BLaER1 (cell line): ENCODE measurements around the gene NT5C2.
"Not testable (repeated sequence)": the region's sequence is repeated elsewhere in the genome, so short reads cannot be mapped to it uniquely, and the experiment has no call there.

Source experiments
- H3K27ac ChIP-seq: shearing (Covaris generic); formaldehyde crosslinking; 2 replicates; pipeline ENCODE4 v1.8.1; 2022
- H3K27me3 ChIP-seq: shearing (Covaris generic); formaldehyde crosslinking; 2 replicates; pipeline ENCODE4 v1.8.1; 2022
- H3K36me3 ChIP-seq: shearing (Covaris generic); formaldehyde crosslinking; 2 replicates; pipeline ENCODE4 v1.8.1; 2022
- H3K4me1 ChIP-seq: shearing (Covaris generic); formaldehyde crosslinking; 2 replicates; pipeline ENCODE4 v1.8.1; 2022
- H3K4me2 ChIP-seq: shearing (Covaris generic); formaldehyde crosslinking; 2 replicates; pipeline ENCODE4 v1.8.1; 2022
- H3K4me3 ChIP-seq: shearing (Covaris generic); formaldehyde crosslinking; 2 replicates; pipeline ENCODE4 v1.8.1; 2022
- H3K9ac ChIP-seq: shearing (Covaris generic); formaldehyde crosslinking; 2 replicates; pipeline ENCODE4 v1.8.1; 2022
- H3K9me3 ChIP-seq: shearing (Covaris generic); formaldehyde crosslinking; 2 replicates; pipeline ENCODE4 v1.8.1; 2022
- H4K20me1 ChIP-seq: shearing (Covaris generic); formaldehyde crosslinking; 2 replicates; pipeline ENCODE4 v1.8.1; 2022
- Cebpa-rat ChIP-seq: shearing (Covaris generic); IDR thresholded peaks from 2 replicates; pipeline ENCODE4 v1.8.1; 2022

NT5C2 gene

DNA sequence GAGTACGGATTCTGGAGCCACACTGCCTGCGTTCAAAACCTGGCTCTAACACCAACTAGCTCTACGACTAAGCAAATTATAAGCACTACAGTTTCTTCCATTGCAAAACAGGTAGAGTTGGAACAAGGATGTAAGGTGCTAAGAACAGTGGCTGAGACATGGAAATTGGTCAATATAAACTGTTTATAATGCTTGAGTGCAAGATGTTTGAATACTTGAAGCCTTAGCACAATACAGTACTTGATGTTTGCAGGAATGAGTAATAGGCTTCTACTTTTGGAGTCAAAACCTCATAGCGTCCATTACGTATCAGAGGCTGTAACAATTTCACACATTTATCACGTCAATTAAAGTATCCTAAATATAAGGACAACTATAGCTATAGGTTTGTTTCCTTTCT is 6.9 kb downstream of the NT5C2 start:
- Histone ChIP-seq H3K4me1 (peaks cover 95% of the 10 kb centered on the region), H3K4me3 (no peak overlapping the region), H3K9me3 (no peaks in the 10 kb centered on the region), H3K36me3 (peaks cover 24% of the 10 kb centered on the region; the same call in 1 of the 2 replicates), H3K4me2 (peak overlapping the region; percentile 78), H4K20me1 (peaks cover 49% of the 10 kb centered on the region), H3K9ac (peak overlapping the region; percentile 45), H3K27ac (peak overlapping the region; percentile 82), H3K27me3 (no peaks in the 10 kb centered on the region)
- no peak for TF ChIP-seq Cebpa-rat

DNA sequence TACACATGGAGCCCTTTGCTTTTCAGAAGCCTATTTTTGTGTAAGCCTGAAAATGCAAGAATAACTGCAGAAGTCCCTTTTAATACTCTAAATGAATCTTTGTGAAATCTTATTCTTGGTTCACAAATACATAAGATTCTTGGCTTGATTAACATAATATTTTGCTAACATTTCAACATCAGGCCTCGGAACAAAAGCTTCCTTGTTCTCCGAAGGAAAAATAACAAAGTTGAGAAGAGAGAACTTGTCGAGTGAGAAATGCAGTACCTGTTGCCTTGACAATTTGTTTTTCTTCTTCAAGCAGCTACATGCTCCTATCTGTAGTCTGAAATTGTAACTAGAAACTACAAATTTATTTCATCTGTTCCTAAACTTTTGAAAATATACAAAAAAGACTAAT is 8.5 kb downstream of the NT5C2 start:
- TF ChIP-seq Cebpa-rat, result no peak
- H3K9me3 ChIP-seq, result no peaks in the 10 kb centered on the region
- peaks cover 34% of the 10 kb centered on the region for H4K20me1 ChIP-seq
- H3K4me1 ChIP-seq, result peaks cover 94% of the 10 kb centered on the region
- peaks cover 29% of the 10 kb centered on the region; the same call in 1 of the 2 replicates for H3K36me3 ChIP-seq
- peak overlapping the region; percentile 68 for H3K9ac ChIP-seq
- peak overlapping the region; percentile 82 for H3K27ac ChIP-seq
- 0 out of 2 replicates have a peak overlapping the region, but pooled peaks have one; percentile 12 for H3K4me3 ChIP-seq
- peak overlapping the region; percentile 78 for H3K4me2 ChIP-seq
- H3K27me3 ChIP-seq, result no peaks in the 10 kb centered on the region

DNA sequence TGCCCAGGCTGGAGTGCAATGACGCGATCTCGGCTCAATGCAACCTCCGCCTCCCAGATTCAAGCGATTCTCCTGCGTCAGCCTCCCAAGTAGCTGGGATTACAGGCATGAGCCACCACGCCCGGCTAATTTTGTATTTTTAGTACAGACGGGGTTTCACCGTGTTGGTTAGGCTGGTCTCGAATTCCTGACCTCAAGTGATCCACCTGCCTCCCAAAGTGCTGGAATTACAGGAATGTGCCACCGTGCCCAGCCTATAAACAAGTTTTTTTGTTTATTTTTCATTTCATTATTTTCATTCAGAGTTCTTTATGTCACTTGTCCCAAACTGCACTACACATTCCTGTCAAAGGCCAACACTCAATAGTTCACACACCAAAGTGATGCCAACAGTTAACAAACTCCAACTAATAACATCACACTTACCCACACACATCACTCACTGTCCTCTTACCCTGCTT is 9.1 kb downstream of the NT5C2 start:
- peak overlapping the region; percentile 68 for H3K9ac ChIP-seq
- peaks cover 29% of the 10 kb centered on the region for H4K20me1 ChIP-seq
- peaks cover 31% of the 10 kb centered on the region for H3K36me3 ChIP-seq
- peaks cover 94% of the 10 kb centered on the region for H3K4me1 ChIP-seq
- H3K4me3 ChIP-seq, result peak overlapping the region; percentile 12; the same call in 1 of the 2 replicates
- H3K27me3 ChIP-seq, H3K9me3 ChIP-seq: not testable (repeated sequence)
- peak overlapping the region; percentile 78 for H3K4me2 ChIP-seq
- peak overlapping the region; percentile 82 for H3K27ac ChIP-seq

DNA sequence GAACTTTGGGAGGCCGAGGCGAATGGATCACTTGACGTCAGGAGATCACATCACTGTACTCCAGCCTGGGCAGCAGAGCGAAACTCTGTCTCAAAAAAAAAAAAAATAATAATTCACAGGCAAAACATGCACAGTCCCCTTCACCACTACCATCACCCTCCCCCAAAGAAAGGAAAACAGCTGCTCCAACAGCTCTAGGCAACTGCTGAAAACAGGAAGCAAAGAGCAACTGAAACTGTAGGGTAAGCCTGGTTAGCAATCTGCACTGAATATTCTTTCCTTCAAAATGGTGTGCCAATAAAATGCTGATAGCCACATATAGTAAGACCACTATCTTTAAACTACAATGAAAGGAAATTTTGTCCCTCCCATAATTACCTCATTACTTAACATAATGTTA is 11.8 kb downstream of the NT5C2 start:
- Histone ChIP-seq H4K20me1 (peaks cover 8% of the 10 kb centered on the region; the same call in 1 of the 2 replicates), H3K4me3 (peak overlapping the region; percentile 55; the same call in 1 of the 2 replicates), H3K4me1 (peaks cover 95% of the 10 kb centered on the region)

DNA sequence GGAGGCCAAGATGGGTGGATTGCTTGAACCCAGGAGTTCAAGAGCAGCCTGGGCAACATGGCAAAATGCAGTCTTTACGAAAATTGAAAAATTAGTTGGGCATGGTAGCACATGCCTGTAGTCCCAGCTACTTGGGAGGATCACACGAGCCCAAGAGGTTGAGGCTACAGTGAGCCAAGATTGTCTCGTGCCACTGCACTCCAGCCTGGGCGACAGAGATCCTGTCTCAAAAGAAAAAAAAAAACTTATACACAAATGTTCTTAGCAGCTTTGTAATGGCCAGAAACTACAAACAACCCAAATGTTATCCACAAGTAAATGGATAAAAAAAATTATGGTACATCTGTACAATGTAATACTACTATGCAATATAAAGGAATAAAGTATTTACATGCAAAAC is 12.6 kb downstream of the NT5C2 start:
- Histone ChIP-seq H3K9ac (peak overlapping the region; percentile 76), H3K4me2 (peak overlapping the region; percentile 75), H3K27ac (peak overlapping the region; percentile 97), H3K36me3 (peaks cover 36% of the 10 kb centered on the region), H3K4me1 (peaks cover 95% of the 10 kb centered on the region), H3K27me3 (no peaks in the 10 kb centered on the region), H4K20me1 (peaks cover 11% of the 10 kb centered on the region), H3K4me3 (peak overlapping the region; percentile 55), H3K9me3 (no peaks in the 10 kb centered on the region)
- no peak for TF ChIP-seq Cebpa-rat

More for the DNA sequence above, 11.8 kb downstream of the NT5C2 start:
- H3K9ac ChIP-seq, result peak overlapping the region; percentile 79
- H3K36me3 ChIP-seq, result peaks cover 30% of the 10 kb centered on the region
- peak overlapping the region; percentile 75 for H3K4me2 ChIP-seq
- TF ChIP-seq Cebpa-rat, result no peak
- H3K9me3 ChIP-seq, result no peaks in the 10 kb centered on the region
- no peaks in the 10 kb centered on the region for H3K27me3 ChIP-seq
- H3K27ac ChIP-seq, result peak overlapping the region; percentile 97

DNA sequence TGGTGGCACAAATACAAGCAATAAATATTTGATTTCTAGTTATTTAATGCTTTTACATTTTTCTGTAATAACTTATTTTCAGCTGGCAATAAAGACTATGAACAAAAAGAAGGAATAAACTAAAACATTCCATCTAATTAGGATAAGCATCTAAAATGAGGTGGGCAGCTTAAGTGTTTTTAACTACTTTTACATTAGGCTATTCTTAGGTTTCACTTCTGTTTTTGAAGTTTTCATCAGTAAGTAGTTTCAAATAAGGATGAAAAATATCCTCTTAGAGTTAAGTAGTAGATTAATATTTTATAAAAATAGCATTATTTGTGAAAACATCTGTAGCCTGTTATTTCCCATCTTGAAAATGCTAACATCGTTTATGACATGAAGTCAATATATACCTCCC is 15.9 kb downstream of the NT5C2 start:
- no peak for TF ChIP-seq Cebpa-rat
- Histone ChIP-seq H3K4me2 (peak overlapping the region; percentile 80), H3K36me3 (peaks cover 67% of the 10 kb centered on the region), H4K20me1 (peaks cover 21% of the 10 kb centered on the region), H3K9me3 (no peaks in the 10 kb centered on the region), H3K27ac (peak overlapping the region; percentile 97), H3K27me3 (no peaks in the 10 kb centered on the region), H3K9ac (no peak overlapping the region), H3K4me1 (peaks cover 68% of the 10 kb centered on the region), H3K4me3 (no peak overlapping the region)

DNA sequence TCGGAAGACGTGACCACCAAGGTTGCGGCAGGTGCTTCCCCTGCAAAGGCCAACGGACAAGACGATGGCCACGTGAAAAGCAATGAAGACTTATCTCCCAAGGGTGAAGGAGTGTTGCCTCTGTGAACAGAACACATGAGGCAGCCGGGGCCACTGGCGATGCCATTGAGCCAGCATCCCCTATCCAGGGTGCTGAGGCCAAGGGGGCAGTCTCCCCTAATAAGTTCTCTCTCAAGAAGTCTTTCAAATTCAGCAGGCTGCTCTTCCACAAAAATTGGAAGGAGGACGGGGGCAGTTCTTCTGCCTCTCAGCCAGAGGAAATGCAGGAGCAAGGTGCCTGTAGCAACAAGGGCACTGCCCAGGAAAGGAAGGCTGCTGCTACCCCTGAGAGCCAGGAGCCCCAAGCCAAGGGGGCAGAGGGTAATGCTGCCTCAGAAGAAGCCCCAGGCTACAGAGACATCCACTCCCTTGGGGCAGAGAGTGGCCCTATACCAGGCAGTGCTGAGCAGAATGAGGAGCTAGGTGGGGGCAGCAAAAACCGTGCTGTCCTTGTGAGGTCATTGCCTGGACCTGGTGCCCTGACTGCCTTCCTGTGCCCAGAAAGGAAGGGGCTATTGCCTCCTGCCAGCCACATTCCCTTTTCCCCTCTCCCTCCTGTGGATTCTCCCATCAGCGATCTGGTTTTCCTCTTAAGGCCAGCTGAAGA is 17.3 kb downstream of the NT5C2 start:
- Histone ChIP-seq H3K9ac (peak overlapping the region; percentile 64), H3K4me3 (peak overlapping the region; percentile 28; the same call in 1 of the 2 replicates), H4K20me1 (peaks cover 27% of the 10 kb centered on the region), H3K27ac (peak overlapping the region; percentile 89), H3K36me3 (peaks cover 81% of the 10 kb centered on the region), H3K9me3 (no peaks in the 10 kb centered on the region), H3K27me3 (no peaks in the 10 kb centered on the region), H3K4me2 (peak overlapping the region; percentile 80), H3K4me1 (peaks cover 57% of the 10 kb centered on the region)
- TF ChIP-seq Cebpa-rat, result no peak

DNA sequence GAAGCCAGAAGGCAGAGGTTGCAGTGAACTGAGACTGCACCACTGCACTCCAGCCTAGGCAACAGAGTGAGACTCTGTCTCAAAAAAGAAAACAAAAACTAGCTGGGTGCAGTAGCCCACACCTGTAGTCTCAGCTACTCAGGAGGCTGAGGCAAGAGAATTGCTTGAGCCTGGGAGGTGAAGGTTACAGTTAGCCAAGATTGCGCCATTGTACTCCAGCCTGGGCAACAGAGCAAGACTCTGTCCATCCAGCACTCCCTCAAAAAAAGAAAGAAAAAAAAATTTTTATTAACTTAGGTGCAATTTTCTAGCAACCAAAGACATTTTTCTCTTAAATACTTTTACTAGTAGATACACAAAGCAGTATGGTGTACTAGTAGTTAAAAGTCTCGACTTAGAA is 18.7 kb downstream of the NT5C2 start:
- H3K9ac ChIP-seq, H3K4me2 ChIP-seq, H3K27me3 ChIP-seq, H3K4me3 ChIP-seq, H3K9me3 ChIP-seq, H3K27ac ChIP-seq: not testable (repeated sequence)
- H4K20me1 ChIP-seq, result peaks cover 41% of the 10 kb centered on the region
- H3K36me3 ChIP-seq, result peaks cover 87% of the 10 kb centered on the region
- peaks cover 43% of the 10 kb centered on the region for H3K4me1 ChIP-seq

DNA sequence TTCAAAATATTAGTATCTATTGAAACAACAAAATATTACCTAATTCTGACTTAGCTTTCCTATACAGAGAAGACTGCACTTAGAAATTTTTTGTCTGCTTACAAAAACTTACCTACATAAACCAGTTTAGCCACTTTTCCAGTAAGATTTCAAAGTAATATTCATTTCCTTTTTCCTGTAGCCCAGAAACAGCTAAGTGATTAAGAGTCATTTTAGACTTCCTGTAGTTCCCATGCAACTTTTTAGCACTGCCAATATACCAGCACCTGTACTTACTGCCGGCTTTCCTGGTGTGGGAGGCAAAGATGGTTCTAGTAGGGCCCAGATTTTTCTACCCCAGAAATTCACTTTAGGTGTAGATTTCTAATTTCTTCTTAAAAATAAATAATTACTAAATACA is 21.8 kb downstream of the NT5C2 start:
- no peaks in the 10 kb centered on the region for H3K27me3 ChIP-seq
- H3K27ac ChIP-seq, result no peak overlapping the region
- no peak overlapping the region for H3K9ac ChIP-seq
- no peak overlapping the region for H3K4me2 ChIP-seq
- TF ChIP-seq Cebpa-rat, result no peak
- no peak overlapping the region for H3K4me3 ChIP-seq
- peaks cover 13% of the 10 kb centered on the region for H3K4me1 ChIP-seq
- peaks cover 10% of the 10 kb centered on the region; the same call in 1 of the 2 replicates for H3K9me3 ChIP-seq
- peaks cover 67% of the 10 kb centered on the region for H4K20me1 ChIP-seq
- peaks cover 96% of the 10 kb centered on the region for H3K36me3 ChIP-seq

DNA sequence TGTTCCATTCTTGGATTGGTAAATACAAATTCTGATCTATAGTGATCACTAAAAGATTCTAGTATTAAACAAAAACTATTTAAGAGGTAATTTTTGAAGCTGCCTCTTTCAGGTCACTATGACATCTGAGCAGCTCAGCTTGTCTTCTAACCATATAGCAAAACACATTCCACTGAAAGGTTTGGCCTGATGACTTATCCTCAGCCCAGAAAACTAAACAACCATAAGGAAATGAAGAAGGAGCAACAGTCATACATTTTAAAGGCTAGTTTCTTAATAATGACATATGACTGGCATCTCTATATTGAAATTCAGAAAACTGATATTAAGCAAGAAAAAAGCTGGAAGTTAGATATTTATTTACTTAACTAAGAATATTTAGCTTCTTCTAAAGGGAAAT is 24.6 kb downstream of the NT5C2 start:
- H3K27ac ChIP-seq, result no peak overlapping the region
- peaks cover 35% of the 10 kb centered on the region for H3K9me3 ChIP-seq

DNA sequence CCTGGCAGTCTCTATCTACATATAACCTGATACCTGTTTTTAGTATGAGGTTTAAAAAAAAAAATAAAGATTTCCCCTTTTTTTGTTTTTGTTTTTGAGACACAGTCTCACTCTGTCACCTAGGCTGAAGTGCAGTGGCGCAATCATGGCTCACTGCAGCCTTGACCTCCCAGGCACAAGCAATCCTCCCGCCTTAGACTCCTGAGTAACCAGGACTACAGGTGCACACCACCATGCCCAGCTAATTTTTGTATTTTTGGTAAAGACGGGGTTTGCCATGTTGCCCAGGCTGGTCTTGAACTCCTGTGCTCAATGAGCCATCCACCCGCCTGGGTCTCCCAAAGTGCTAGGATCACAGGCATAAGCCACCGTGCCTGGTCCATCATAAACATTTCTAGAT is 25.5 kb downstream of the NT5C2 start:
- not testable (repeated sequence) for H3K4me1 ChIP-seq, H3K4me2 ChIP-seq, H3K27me3 ChIP-seq, H3K9ac ChIP-seq, H3K27ac ChIP-seq, H3K4me3 ChIP-seq
- Histone ChIP-seq H3K36me3 (peaks cover 99% of the 10 kb centered on the region), H4K20me1 (peaks cover 60% of the 10 kb centered on the region), H3K9me3 (peaks cover 39% of the 10 kb centered on the region)

More for the DNA sequence above, 24.6 kb downstream of the NT5C2 start:
- Histone ChIP-seq H3K9ac (no peak overlapping the region), H3K27me3 (no peaks in the 10 kb centered on the region), H3K36me3 (peaks cover 100% of the 10 kb centered on the region), H3K4me1 (no peaks in the 10 kb centered on the region), H3K4me2 (no peak overlapping the region), H4K20me1 (peaks cover 59% of the 10 kb centered on the region), H3K4me3 (no peak overlapping the region)
- no peak for TF ChIP-seq Cebpa-rat
